CD4-positive, alpha-beta T cell (primary cell): Measurements from ENCODE around the gene GPC6. TPM values are rescaled to one million over a fixed set of nuclear protein-coding genes. Genes with fewer than 3 reads are reported as not detected.
"Not testable (repeated sequence)": the region's sequence is repeated elsewhere in the genome, so short reads cannot be mapped to it uniquely, and the experiment has no call there.

Experiments used
- ATAC-seq: fragments of 200-7000 bp; cut with Tn5 transposase; one replicate; pipeline ENCODE4 v1.10.0; 2022; ENCODE audit warnings: mild to moderate bottlenecking; ENCODE audit not compliant: poor library complexity
- CTCF ChIA-PET: fragments of 350-600 bp; sonication (Branson Sonifier 250); formaldehyde crosslinking; loops from one replicate; lab custom pipeline; 2021; ENCODE audit warnings: antibody characterized with exemption, inconsistent platforms; lab: Charles Lee
- POLR2A ChIA-PET: fragments of 350-600 bp; sonication (Branson Sonifier 250); formaldehyde crosslinking; loops from one replicate; lab custom pipeline; 2021; ENCODE audit warnings: antibody characterized with exemption, inconsistent platforms; lab: Charles Lee
- DNase-seq, 14 experiments: peaks; one replicate each; pipeline ENCODE4 v3.0.0-alpha.2; 2013 to 2020; ENCODE audit warnings: mixed read lengths in 2 of 14
- H3K27ac ChIP-seq, 2 donors: one replicate each; pipeline versions ENCODE4 v1.5.1 to v1.7.0; 2013; ENCODE audit warnings: low read length in 2 of 2, low read depth in 1 of 2, mild to moderate bottlenecking in 1 of 2
- H3K27me3 ChIP-seq, 2 experiments: 1 replicate in 1 of 2; 2 replicates in 1 of 2; pipeline versions ENCODE4 v1.6.1 to v1.7.0; 2013; ENCODE audit warnings: low read length in 2 of 2, control low read depth in 1 of 2, mild to moderate bottlenecking in 1 of 2, moderate library complexity in 1 of 2; ENCODE audit not compliant: insufficient read depth in 2 of 2, control insufficient read depth in 1 of 2
- H3K36me3 ChIP-seq: one replicate; pipeline ENCODE4 v1.6.1; 2013; ENCODE audit warnings: low read length, control low read depth; ENCODE audit not compliant: insufficient read depth
- H3K4me1 ChIP-seq: one replicate; pipeline ENCODE4 v1.6.1; 2013; ENCODE audit warnings: low read length, control low read depth; ENCODE audit not compliant: insufficient read depth
- H3K4me3 ChIP-seq: one replicate; pipeline ENCODE4 v1.5.1; 2013; ENCODE audit warnings: mild to moderate bottlenecking, low read length, moderate library complexity
- H3K9me3 ChIP-seq, 2 experiments: 1 replicate in 1 of 2; 2 replicates in 1 of 2; pipeline versions ENCODE4 v1.6.1 to v1.7.0; 2013; ENCODE audit warnings: low read length in 2 of 2, mild to moderate bottlenecking in 2 of 2, control low read depth in 1 of 2, moderate library complexity in 1 of 2; ENCODE audit not compliant: control insufficient read depth in 1 of 2, insufficient read depth in 1 of 2
- H3K27ac Mint-ChIP-seq: one replicate; pipeline ENCODE4 v1.8.0; 2020; ENCODE audit warnings: mixed read lengths
- H3K27me3 Mint-ChIP-seq: one replicate; pipeline ENCODE4 v1.8.0; 2021; ENCODE audit warnings: mixed read lengths
- H3K36me3 Mint-ChIP-seq: one replicate; pipeline ENCODE4 v1.8.0; 2021; ENCODE audit warnings: low read depth, mixed read lengths
- H3K4me1 Mint-ChIP-seq: one replicate; pipeline ENCODE4 v1.8.0; 2021; ENCODE audit warnings: low read depth, mixed read lengths
- H3K4me3 Mint-ChIP-seq: one replicate; pipeline ENCODE4 v1.8.0; 2020; ENCODE audit warnings: mild to moderate bottlenecking, mixed read lengths
- H3K9me3 Mint-ChIP-seq: one replicate; pipeline ENCODE4 v1.8.0; 2020; ENCODE audit warnings: mixed read lengths
- intact Hi-C, 2 experiments: fragments of 100-400 bp; cut with DNase I in 1 of 2; cut with micrococcal nuclease in 1 of 2; formaldehyde crosslinking; loops; one replicate each; pipeline versions ENCODE4 v1.15.1 to v1.9.0; 2023 to 2025; cut with DNase I, micrococcal nuclease
- total RNA-seq, 174 experiments: library from RNA in 2 of 174; stranded (reverse) in 2 of 174; gene quantifications; one replicate each; pipeline ENCODE4 v1.2.3 and lab custom pipeline; 2021 to 2026
- TF ChIP-seq, protein P1 (sequence below): fragments of 200-600 bp; IDR thresholded peaks from one replicate; pipeline ENCODE4 v1.8.0; 2022; ENCODE audit warnings: antibody characterized with exemption, mild to moderate bottlenecking

Gene GPC6
- total RNA-seq, 2 experiments from 2014 or later, result not detected

GRCh38 chr13:94342436-94343242, 1116.0 kb downstream of the GPC6 start:
- H3K4me3 ChIP-seq, result no peak overlapping the region
- H3K9me3 Mint-ChIP-seq, result no peaks in the 10 kb centered on the region
- ChIA-PET CTCF (no interaction called here), POLR2A (interaction anchor here (1.4 kb wide), 1 partner anchor 15 kb away, joined by 3 read pairs; no protein-coding TSS in a partner anchor)
- H3K36me3 ChIP-seq, result no peaks in the 10 kb centered on the region
- H3K27ac ChIP-seq, result no peak overlapping the region
- ATAC-seq (no peak), DNase-seq (no peak)
- intact Hi-C loops, result no loop called here
- H3K36me3 Mint-ChIP-seq, result no peaks in the 10 kb centered on the region
- no peak overlapping the region for H3K27ac Mint-ChIP-seq
- H3K4me3 Mint-ChIP-seq, result no peak overlapping the region
- TF ChIP-seq, protein P1, sequence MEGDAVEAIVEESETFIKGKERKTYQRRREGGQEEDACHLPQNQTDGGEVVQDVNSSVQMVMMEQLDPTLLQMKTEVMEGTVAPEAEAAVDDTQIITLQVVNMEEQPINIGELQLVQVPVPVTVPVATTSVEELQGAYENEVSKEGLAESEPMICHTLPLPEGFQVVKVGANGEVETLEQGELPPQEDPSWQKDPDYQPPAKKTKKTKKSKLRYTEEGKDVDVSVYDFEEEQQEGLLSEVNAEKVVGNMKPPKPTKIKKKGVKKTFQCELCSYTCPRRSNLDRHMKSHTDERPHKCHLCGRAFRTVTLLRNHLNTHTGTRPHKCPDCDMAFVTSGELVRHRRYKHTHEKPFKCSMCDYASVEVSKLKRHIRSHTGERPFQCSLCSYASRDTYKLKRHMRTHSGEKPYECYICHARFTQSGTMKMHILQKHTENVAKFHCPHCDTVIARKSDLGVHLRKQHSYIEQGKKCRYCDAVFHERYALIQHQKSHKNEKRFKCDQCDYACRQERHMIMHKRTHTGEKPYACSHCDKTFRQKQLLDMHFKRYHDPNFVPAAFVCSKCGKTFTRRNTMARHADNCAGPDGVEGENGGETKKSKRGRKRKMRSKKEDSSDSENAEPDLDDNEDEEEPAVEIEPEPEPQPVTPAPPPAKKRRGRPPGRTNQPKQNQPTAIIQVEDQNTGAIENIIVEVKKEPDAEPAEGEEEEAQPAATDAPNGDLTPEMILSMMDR, result no peak
- H3K9me3 ChIP-seq, result no peaks in the 10 kb centered on the region
- H3K4me1 Mint-ChIP-seq, result peaks cover 7% of the 10 kb centered on the region
- H3K4me1 ChIP-seq, result no peaks in the 10 kb centered on the region
- H3K27me3 Mint-ChIP-seq, result peaks cover 9% of the 10 kb centered on the region
- H3K27me3 ChIP-seq, result no peaks in the 10 kb centered on the region

- H3K27me3 ChIP-seq, result no peaks in the 10 kb centered on the region
- no peak overlapping the region for H3K27ac ChIP-seq
- peaks cover 9% of the 10 kb centered on the region for H3K27me3 Mint-ChIP-seq
- intact Hi-C loops, result no loop called here
- H3K9me3 ChIP-seq, result no peaks in the 10 kb centered on the region
- H3K9me3 Mint-ChIP-seq, result no peaks in the 10 kb centered on the region
- no peak overlapping the region for H3K4me3 Mint-ChIP-seq
- H3K4me1 Mint-ChIP-seq, result peaks cover 7% of the 10 kb centered on the region
- H3K36me3 ChIP-seq, result no peaks in the 10 kb centered on the region
- H3K4me3 ChIP-seq, result no peak overlapping the region
- no peaks in the 10 kb centered on the region for H3K36me3 Mint-ChIP-seq
- H3K4me1 ChIP-seq, result no peaks in the 10 kb centered on the region
- ATAC-seq (no peak), DNase-seq (no peak)
- POLR2A ChIA-PET, result interaction anchor here (1.4 kb wide), 1 partner anchor 16 kb away, joined by 3 read pairs; no protein-coding TSS in a partner anchor
- CTCF ChIA-PET, result no interaction called here
- H3K27ac Mint-ChIP-seq, result no peak overlapping the region
- TF ChIP-seq, protein P1, result no peak
Observed at GRCh38 chr13:94343243-94343585, 1116.6 kb downstream of the GPC6 start.

GRCh38 chr13:94343687-94344086, 1117.1 kb downstream of the GPC6 start:
- ATAC-seq, CTCF ChIA-PET, H3K36me3 ChIP-seq, H3K9me3 Mint-ChIP-seq, H3K4me3 ChIP-seq, H3K27ac Mint-ChIP-seq, H3K9me3 ChIP-seq, H3K4me3 Mint-ChIP-seq, H3K36me3 Mint-ChIP-seq, intact Hi-C loops, H3K27me3 ChIP-seq, H3K4me1 ChIP-seq, H3K4me1 Mint-ChIP-seq, H3K27me3 Mint-ChIP-seq, H3K27ac ChIP-seq, DNase-seq: not testable (repeated sequence)
- POLR2A ChIA-PET, result interaction anchor here (1.4 kb wide), 1 partner anchor 16 kb away, joined by 3 read pairs; no protein-coding TSS in a partner anchor
